Mucosa of rectum (tissue), 2 donors: Measurements from ENCODE around the gene FLT3.

Experiments
- H3K27ac ChIP-seq, 2 donors: one replicate each; pipeline ENCODE4 v1.7.0; 2013; ENCODE audit warnings: inconsistent platforms in 2 of 2, low read depth in 2 of 2, low read length in 2 of 2
- H3K27me3 ChIP-seq, 2 donors: one replicate each; pipeline ENCODE4 v1.7.0; 2013; ENCODE audit warnings: low read length in 2 of 2; ENCODE audit not compliant: control insufficient read depth in 2 of 2, insufficient read depth in 2 of 2
- H3K36me3 ChIP-seq, 2 donors: one replicate each; pipeline ENCODE4 v1.7.0; 2013; ENCODE audit warnings: low read length in 2 of 2; ENCODE audit not compliant: control insufficient read depth in 2 of 2, insufficient read depth in 2 of 2
- H3K4me1 ChIP-seq, 2 donors: one replicate each; pipeline ENCODE4 v1.7.0; 2013; ENCODE audit warnings: low read length in 2 of 2, mild to moderate bottlenecking in 1 of 2; ENCODE audit not compliant: control insufficient read depth in 2 of 2, insufficient read depth in 2 of 2
- H3K4me3 ChIP-seq, 2 donors: one replicate each; pipeline ENCODE4 v1.7.0; 2013; ENCODE audit warnings: low read length in 2 of 2
- H3K9ac ChIP-seq, 2 donors: one replicate each; pipeline ENCODE4 v1.7.0; 2013; ENCODE audit warnings: low read length in 2 of 2, low read depth in 1 of 2, mild to moderate bottlenecking in 1 of 2
- H3K9me3 ChIP-seq, 2 donors: one replicate each; pipeline ENCODE4 v1.7.0; 2013; ENCODE audit warnings: low read length in 2 of 2; ENCODE audit not compliant: control insufficient read depth in 2 of 2
- donor health status: healthy.
- donor health status: Normal muscosa, but diverticular disease.

The FLT3 gene

GRCh38 chr13:27976362-27977091 lies 123.8 kb downstream of the FLT3 start:
- no peaks in the 10 kb centered on the region for H3K9me3 ChIP-seq
- peaks cover 19 to 20% of the 10 kb centered on the region in 2 donors for H3K27me3 ChIP-seq
- H3K27ac ChIP-seq: peak overlapping the region; percentile 91 to 95
- peak overlapping the region; percentile 86 to 94 for H3K9ac ChIP-seq
- peaks cover 21 to 52% of the 10 kb centered on the region in 2 donors for H3K4me1 ChIP-seq
- H3K4me3 ChIP-seq: peak overlapping the region; percentile 78 to 88
- H3K36me3 ChIP-seq: no peaks in the 10 kb centered on the region

- peak overlapping the region; percentile 78 to 88 for H3K4me3 ChIP-seq
- H3K4me1 ChIP-seq: peaks cover 27 to 52% of the 10 kb centered on the region in 2 donors
- peak overlapping the region; percentile 86 to 94 for H3K9ac ChIP-seq
These were observed 124.6 kb downstream of the FLT3 start for GRCh38 chr13:27975564-27976361.

GRCh38 chr13:27973961-27974662 lies 126.3 kb downstream of the FLT3 start:
- Histone ChIP-seq H3K36me3 (no peaks in the 10 kb centered on the region), H3K27me3 (peaks cover 13 to 14% of the 10 kb centered on the region in 2 donors), H3K9ac (peak overlapping the region in 1 of 2 donors; percentile 94), H3K4me3 (peak overlapping the region in 1 of 2 donors; percentile 8), H3K27ac (peak overlapping the region; percentile 91 to 95), H3K4me1 (peaks cover 25 to 52% of the 10 kb centered on the region in 2 donors), H3K9me3 (no peaks in the 10 kb centered on the region)

More at GRCh38 chr13:27975564-27976361, 124.6 kb downstream of the FLT3 start:
- peak overlapping the region; percentile 91 to 95 for H3K27ac ChIP-seq
- no peaks in the 10 kb centered on the region for H3K36me3 ChIP-seq
- peaks cover 13 to 14% of the 10 kb centered on the region in 2 donors for H3K27me3 ChIP-seq
- no peaks in the 10 kb centered on the region for H3K9me3 ChIP-seq

- H3K4me3 ChIP-seq: no peak overlapping the region
- no peaks in the 10 kb centered on the region for H3K9me3 ChIP-seq
- no peaks in the 10 kb centered on the region for H3K36me3 ChIP-seq
- H3K4me1 ChIP-seq: peaks cover 25 to 50% of the 10 kb centered on the region in 2 donors
- peaks cover 18% of the 10 kb centered on the region in 2 donors for H3K27me3 ChIP-seq
- H3K9ac ChIP-seq: peak overlapping the region in 1 of 2 donors; percentile 9
- peak overlapping the region; percentile 91 to 95 for H3K27ac ChIP-seq
These were observed 127.1 kb downstream of the FLT3 start for GRCh38 chr13:27973291-27973690.

- Histone ChIP-seq H3K36me3 (peaks cover 4 to 6% of the 10 kb centered on the region in 2 donors), H3K4me1 (peaks cover 25 to 50% of the 10 kb centered on the region in 2 donors), H3K9me3 (no peaks in the 10 kb centered on the region), H3K27me3 (peaks cover 20 to 24% of the 10 kb centered on the region in 2 donors), H3K27ac (peak overlapping the region; percentile 84 to 100), H3K4me3 (no peak overlapping the region), H3K9ac (peak overlapping the region in 1 of 2 donors; percentile 70)
These were observed 127.9 kb downstream of the FLT3 start for GRCh38 chr13:27972478-27972820.

GRCh38 chr13:27971776-27972477 lies 128.4 kb downstream of the FLT3 start:
- Histone ChIP-seq H3K36me3 (peaks cover 6% of the 10 kb centered on the region in 2 donors), H3K9ac (peak overlapping the region; percentile 70 to 94), H3K27me3 (peaks cover 24 to 26% of the 10 kb centered on the region in 2 donors), H3K4me1 (peaks cover 25 to 50% of the 10 kb centered on the region in 2 donors), H3K27ac (peak overlapping the region; percentile 84 to 100), H3K9me3 (no peaks in the 10 kb centered on the region), H3K4me3 (peak overlapping the region; percentile 26 to 37)

- peak overlapping the region; percentile 70 to 94 for H3K9ac ChIP-seq
- H3K4me3 ChIP-seq: peak overlapping the region; percentile 80 to 89
- no peaks in the 10 kb centered on the region for H3K9me3 ChIP-seq
- H3K4me1 ChIP-seq: peaks cover 25 to 50% of the 10 kb centered on the region in 2 donors
- peaks cover 20 to 21% of the 10 kb centered on the region in 2 donors for H3K27me3 ChIP-seq
- H3K36me3 ChIP-seq: peaks cover 6% of the 10 kb centered on the region in 2 donors
- H3K27ac ChIP-seq: peak overlapping the region; percentile 84 to 100
These were observed 129.1 kb downstream of the FLT3 start for GRCh38 chr13:27971236-27971645.

GRCh38 chr13:27970382-27971235 lies 129.8 kb downstream of the FLT3 start:
- Histone ChIP-seq H3K4me3 (peak overlapping the region; percentile 80 to 89), H3K36me3 (peaks cover 6 to 10% of the 10 kb centered on the region in 2 donors), H3K9ac (peak overlapping the region; percentile 70 to 94), H3K4me1 (peaks cover 25 to 50% of the 10 kb centered on the region in 2 donors), H3K9me3 (no peaks in the 10 kb centered on the region), H3K27ac (peak overlapping the region; percentile 84 to 100), H3K27me3 (peaks cover 19 to 21% of the 10 kb centered on the region in 2 donors)

- H3K9ac ChIP-seq: peak overlapping the region; percentile 70 to 94
- no peaks in the 10 kb centered on the region for H3K9me3 ChIP-seq
- H3K27ac ChIP-seq: peak overlapping the region; percentile 84 to 100
- peaks cover 19 to 21% of the 10 kb centered on the region in 2 donors for H3K27me3 ChIP-seq
- H3K4me1 ChIP-seq: peaks cover 25 to 50% of the 10 kb centered on the region in 2 donors
- H3K4me3 ChIP-seq: peak overlapping the region; percentile 80 to 89
- peaks cover 6 to 11% of the 10 kb centered on the region in 2 donors for H3K36me3 ChIP-seq
These were observed 130.5 kb downstream of the FLT3 start for GRCh38 chr13:27969866-27970229.
